PC-9 (cell line): Measurements from ENCODE around the gene GAL3ST2.

Experiments
- CTCF ChIP-seq: fragments of 200-600 bp; sonication (generic); conservative IDR thresholded peaks from 2 replicates; pipeline ENCODE4 v1.6.1; 2017; ENCODE audit warnings: mixed run types, antibody characterized with exemption, mild to moderate bottlenecking, moderate library complexity
- EZH2 ChIP-seq: fragments of 200-600 bp; sonication (generic); IDR thresholded peaks from 2 replicates; pipeline ENCODE4 v1.8.0; 2017; ENCODE audit warnings: antibody characterized with exemption, low read depth

- TF ChIP-seq CTCF (no peak), EZH2 (no peak)
These were observed 31.3 kb upstream of the GAL3ST2 start for GRCh38 chr2:241745276-241745675.
